HG02763 (cell line): Measurements from ENCODE around the gene SCN4A.
"Not testable (repeated sequence)": the region's sequence is repeated elsewhere in the genome, so short reads cannot be mapped to it uniquely, and the experiment has no call there.

Experiments used
- ATAC-seq: cut with Tn5 transposase; IDR thresholded peaks from one replicate; pipeline ENCODE4 v1.9.1; 2021; ENCODE audit warnings: mild to moderate bottlenecking, moderate library complexity; ENCODE audit not compliant: unreplicated experiment

Gene SCN4A

DNA sequence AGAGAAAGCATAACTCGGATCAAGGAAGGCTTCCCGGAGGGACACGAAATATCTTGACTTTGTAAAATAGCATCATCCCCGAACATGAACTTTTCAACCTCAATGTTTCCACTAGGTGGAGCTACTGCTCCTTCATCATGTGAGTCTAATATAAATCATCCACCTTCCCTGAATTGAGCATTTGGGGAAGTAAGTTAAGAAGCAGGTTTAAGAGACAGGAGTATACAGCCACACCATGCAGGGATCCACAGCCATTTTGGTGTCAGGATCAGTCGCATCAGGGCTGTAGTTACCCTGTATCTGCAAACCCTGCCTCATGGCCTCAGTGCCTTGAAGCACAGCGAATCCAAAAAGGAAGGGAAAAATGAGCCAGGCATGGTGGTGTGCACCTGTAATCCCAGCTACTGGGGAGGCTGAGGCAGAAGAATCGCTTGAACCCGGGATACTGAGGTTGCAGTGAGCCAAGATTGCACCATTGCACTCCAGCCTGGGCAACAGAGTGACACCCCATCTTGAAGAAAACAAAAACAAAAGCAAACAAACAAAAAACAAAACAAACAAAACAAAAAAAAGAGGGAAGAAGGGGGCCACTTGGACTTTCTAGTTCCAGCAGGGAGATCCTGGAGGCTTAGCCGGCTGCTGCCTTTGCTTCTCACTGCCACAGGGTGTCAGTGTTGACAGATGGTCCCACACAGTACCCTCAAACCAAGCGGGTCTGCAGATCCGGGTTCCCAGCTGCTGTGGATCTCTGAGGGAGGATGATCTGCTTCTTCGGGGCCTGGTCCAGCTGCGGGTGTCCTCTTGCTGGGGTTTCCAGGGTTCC is 83.5 kb downstream of the SCN4A start:
- not testable (repeated sequence) for ATAC-seq
